Aorta (tissue), 5 donors: ENCODE measurements around the gene HTR2B. TPM values are rescaled to one million over a fixed set of nuclear protein-coding genes. Genes with fewer than 3 reads are reported as not detected.

Experiments used
- ATAC-seq: fragments of 200-7000 bp; cut with Tn5 transposase; one replicate; pipeline ENCODE4 v1.9.1; 2022; ENCODE audit warnings: moderate library complexity; ENCODE audit not compliant: low FRiP score
- DNase-seq, 2 donors: peaks; one replicate each; pipeline ENCODE4 v3.0.0-alpha.2; 2020
- H3K27ac ChIP-seq, 2 donors: one replicate each; pipeline ENCODE4 v1.5.1; 2013; ENCODE audit warnings: low read length in 2 of 2, mild to moderate bottlenecking in 2 of 2, moderate library complexity in 2 of 2, control low read depth in 1 of 2, inconsistent platforms in 1 of 2, low read depth in 1 of 2
- H3K27me3 ChIP-seq, 2 donors: one replicate each; pipeline ENCODE4 v1.6.1; 2013; ENCODE audit warnings: control low read depth in 1 of 2, low read length in 1 of 2, mild to moderate bottlenecking in 1 of 2, moderate library complexity in 1 of 2; ENCODE audit not compliant: insufficient read depth in 2 of 2, control insufficient read depth in 1 of 2
- H3K36me3 ChIP-seq, 2 donors: one replicate each; pipeline ENCODE4 v1.6.1; 2013; ENCODE audit warnings: control low read depth in 1 of 2, low read length in 1 of 2, mild to moderate bottlenecking in 1 of 2; ENCODE audit not compliant: insufficient read depth in 2 of 2, control insufficient read depth in 1 of 2
- H3K4me1 ChIP-seq, 2 donors: one replicate each; pipeline ENCODE4 v1.6.1; 2013; ENCODE audit warnings: low read length in 2 of 2, control low read depth in 1 of 2, mild to moderate bottlenecking in 1 of 2, moderate library complexity in 1 of 2; ENCODE audit not compliant: insufficient read depth in 2 of 2, control insufficient read depth in 1 of 2
- H3K4me3 ChIP-seq, 2 donors: one replicate each; pipeline ENCODE4 v1.5.1; 2013; ENCODE audit warnings: low read length in 2 of 2, control low read depth in 1 of 2, mild to moderate bottlenecking in 1 of 2
- H3K9me3 ChIP-seq: one replicate; pipeline ENCODE4 v1.6.1; 2013; ENCODE audit warnings: mild to moderate bottlenecking, low read length; ENCODE audit not compliant: control insufficient read depth
- WGBS, 2 donors: extraction: QIAGEN DNeasy Blood & Tissue Kit; methylation state at CpG; one replicate each; pipeline ENCODE4 v1.1.7; 2013; 5-methylcytosine and 5-hydroxymethylcytosine counted together
- intact Hi-C, 2 donors: fragments of 100-400 bp; cut with DNase I; formaldehyde crosslinking; loops; one replicate each; pipeline versions ENCODE4 v1.14.2 to v1.15.0; 2022
- long read RNA-seq, 2 donors: library from polyadenylated mRNA; unstranded; transcript quantifications; one replicate each; pipeline ENCODE4 v2.0.0, GENCODE V29; 2020 to 2021
- polyA plus RNA-seq, 2 donors: library from polyadenylated mRNA; stranded (reverse); fragments of 200-250 nt; gene quantifications; one replicate each; pipeline ENCODE4 v1.2.3, GENCODE V29; 2013
- total RNA-seq, 2 donors: library from RNA; stranded (reverse); fragmentation: NEBNext Ultra II Directional; extraction: Animal tissue kit (Norgen Biotek cat#: 25700); gene quantifications; one replicate each; pipeline ENCODE4 v1.2.1, GENCODE V29; 2021
- donor health status: healthy with polysubstance abuse.
- donor health status: Bipolar disorder and iron deficiency.
- donor health status: DM: no; HTN: no; CAD: no.
- donor health status: DM: no; HTN: no; CAD: no.
- donor health status: DM: yes; HTN: yes; CAD: no.

HTR2B gene
- 1 to 10 TPM; 2.0 to 5.1 TPM for total RNA-seq
- 1 to 10 TPM; 2.8 to 6.6 TPM for polyA plus RNA-seq
- long read RNA-seq, donor 1, partial matches to known transcripts = 1 of 9 reads
- long read RNA-seq, donor 1, other reads (novel, unspliced or antisense) = 6 of 9 reads
- long read RNA-seq, donor 2, partial matches to known transcripts = 0 of 1 reads
- long read RNA-seq, donor 2, other reads (novel, unspliced or antisense) = 1 of 1 reads

DNA sequence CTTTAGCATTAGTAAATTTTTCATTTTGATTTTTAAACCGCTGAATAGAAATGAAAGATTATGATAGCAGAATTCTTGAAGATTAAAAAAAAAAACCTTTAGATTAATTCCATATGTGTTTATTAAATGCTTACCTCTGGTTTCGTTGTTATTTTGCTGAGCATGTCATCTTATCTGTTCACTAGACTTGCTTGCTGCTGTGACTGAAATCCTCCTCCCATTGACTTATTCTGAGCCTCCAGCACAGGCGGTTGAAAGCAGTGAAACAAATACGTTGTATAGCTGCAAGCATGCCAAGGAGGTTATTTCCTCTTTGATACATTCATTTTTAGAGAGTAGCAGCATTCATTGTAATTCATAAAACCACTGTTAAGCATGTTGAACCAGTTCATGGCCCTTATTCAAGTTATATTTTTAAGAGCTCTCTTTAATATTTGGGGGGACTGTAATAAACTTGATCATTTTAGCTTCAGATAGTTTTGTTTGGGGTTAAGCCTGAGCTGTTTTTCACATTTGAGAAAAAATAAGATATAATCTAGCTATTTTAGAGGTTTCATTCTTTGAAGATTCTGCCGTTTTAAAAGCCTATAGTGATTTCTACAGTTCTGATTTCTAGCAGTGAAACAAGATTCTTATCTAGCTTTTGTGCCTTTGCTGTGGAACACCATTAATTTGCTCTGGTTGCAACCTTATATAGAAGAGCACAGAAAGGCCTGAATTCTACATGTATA, at the start of gene HTR2B:
TSS of gene HTR2B (minus strand) at position 205 of the 731 bp plus-strand sequence. CDS start 1,278 bp downstream, outside the sequence.
- H3K27ac ChIP-seq = no peak within 1 kb of the TSS
- no peaks in the 10 kb centered on the region for H3K9me3 ChIP-seq
- DNase-seq = no peak
- WGBS, 2 donors = 46 to 61% methylated on average over 5 of the region's 5 CpGs
- ATAC-seq = no peak
- H3K27me3 ChIP-seq = no peaks in the 10 kb centered on the region
- H3K4me1 ChIP-seq = no peaks in the 10 kb centered on the region
- no peak within 1 kb of the TSS for H3K4me3 ChIP-seq
- intact Hi-C loops = loop anchor here in 1 of 2 donors (5.0 kb wide), 1 partner anchor 37 kb away; no protein-coding TSS in a partner anchor
- H3K36me3 ChIP-seq = no peaks in the 10 kb centered on the region

DNA sequence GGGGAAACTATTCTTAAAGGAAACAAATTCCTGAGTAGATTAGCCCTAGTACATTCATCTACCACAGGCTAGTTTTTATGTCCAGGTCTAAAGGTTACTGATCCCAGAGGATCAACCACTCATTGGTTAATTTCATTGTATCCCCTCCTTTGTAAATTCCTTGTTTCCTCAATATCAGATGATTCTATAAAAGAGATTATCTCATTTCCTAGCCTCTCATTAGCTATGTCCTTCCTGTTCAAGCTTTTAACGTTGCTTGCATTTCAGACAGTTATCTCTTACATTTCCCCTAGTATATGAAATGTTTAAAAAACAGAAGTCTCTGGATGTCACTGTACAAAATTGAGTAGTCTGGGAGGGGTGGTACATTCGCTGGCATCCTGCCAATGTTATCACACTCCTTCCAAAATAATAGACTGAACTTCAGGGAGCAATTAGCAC, 49.4 kb upstream of the HTR2B start:
- Histone ChIP-seq H3K4me3 (no peak overlapping the region), H3K27ac (no peak overlapping the region), H3K27me3 (no peaks in the 10 kb centered on the region), H3K4me1 (no peaks in the 10 kb centered on the region), H3K9me3 (no peaks in the 10 kb centered on the region), H3K36me3 (no peaks in the 10 kb centered on the region)
- no peak for ATAC-seq
- intact Hi-C loops = no loop called here
- no peak for DNase-seq
- 20 to 28% methylated on average over 2 of the region's 2 CpGs for WGBS, 2 donors

DNA sequence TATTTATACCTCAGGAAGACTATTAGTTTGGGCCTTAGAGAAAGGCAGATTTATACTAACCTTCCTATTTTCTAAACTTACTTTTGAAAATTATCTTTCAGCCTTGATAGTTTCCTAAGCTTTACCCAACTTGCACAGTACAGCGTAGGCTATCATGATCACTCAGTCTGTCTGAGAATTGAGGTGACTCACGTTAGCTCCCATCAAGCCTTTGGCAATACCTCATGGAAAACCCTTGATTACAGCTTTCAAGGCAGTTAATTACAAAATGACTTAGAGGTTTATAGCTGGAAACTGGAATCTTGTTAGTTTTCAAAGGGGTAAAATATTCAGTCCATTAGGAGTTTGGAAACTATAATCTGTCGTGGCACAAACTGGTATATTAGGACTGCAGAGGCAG, 47.2 kb upstream of the HTR2B start:
- Histone ChIP-seq H3K4me1 (peaks cover 0 to 4% of the 10 kb centered on the region in 2 donors), H3K9me3 (no peaks in the 10 kb centered on the region), H3K27me3 (no peaks in the 10 kb centered on the region), H3K27ac (no peak overlapping the region), H3K4me3 (no peak overlapping the region), H3K36me3 (peaks cover 1 to 2% of the 10 kb centered on the region in 2 donors)
- WGBS, 2 donors = 77 to 92% methylated on average over 3 of the region's 3 CpGs
- no peak for ATAC-seq
- intact Hi-C loops = no loop called here
- DNase-seq = no peak

DNA sequence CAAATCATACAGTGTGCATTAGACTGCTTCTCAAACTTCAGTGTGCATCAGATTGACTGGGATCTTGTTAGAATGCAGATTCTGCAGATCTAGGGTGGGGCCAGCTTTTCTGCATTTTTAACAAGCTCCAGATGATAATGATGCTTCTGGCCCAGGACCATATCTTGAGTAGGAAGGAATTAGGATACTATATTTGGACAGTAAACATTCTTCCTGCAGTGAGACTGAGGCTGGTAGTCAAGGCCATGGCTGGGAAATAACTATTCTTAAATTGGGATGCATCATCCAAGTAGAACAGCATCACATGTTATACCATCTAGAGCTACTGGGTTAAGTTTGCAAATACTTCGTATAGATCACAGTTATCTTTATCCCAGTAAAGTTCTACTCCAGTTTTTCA, 45.2 kb upstream of the HTR2B start:
- no peak for DNase-seq
- Histone ChIP-seq H3K36me3 (peaks cover 1 to 3% of the 10 kb centered on the region in 2 donors), H3K4me1 (peaks cover 0 to 4% of the 10 kb centered on the region in 2 donors), H3K27ac (no peak overlapping the region), H3K9me3 (no peaks in the 10 kb centered on the region), H3K27me3 (no peaks in the 10 kb centered on the region), H3K4me3 (no peak overlapping the region)
- WGBS, 2 donors = 67 to 70% methylated on average over 1 of the region's 1 CpG
- ATAC-seq = no peak
- intact Hi-C loops = no loop called here

DNA sequence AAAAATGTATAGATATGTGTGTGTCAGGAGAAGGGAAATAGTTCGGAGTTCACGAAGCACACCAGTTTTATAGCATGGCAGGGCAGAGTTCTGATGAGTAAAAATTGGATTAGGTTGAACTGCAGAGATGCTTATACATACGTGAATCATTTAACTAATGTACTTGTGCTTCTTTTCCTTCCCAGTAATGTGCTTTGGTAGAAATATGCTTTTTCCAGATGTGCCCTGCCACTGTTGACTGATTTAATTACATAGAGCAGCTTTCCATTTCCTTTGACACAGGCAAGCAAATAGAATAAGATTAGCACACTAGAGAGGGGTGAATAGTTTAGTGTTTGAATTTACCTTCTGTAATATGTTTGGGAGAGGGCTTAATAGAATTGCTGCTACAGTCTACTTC, 44.6 kb upstream of the HTR2B start:
- WGBS, 2 donors = 63 to 72% methylated on average over 3 of the region's 3 CpGs
- Histone ChIP-seq H3K27ac (no peak overlapping the region), H3K4me1 (peaks cover 0 to 4% of the 10 kb centered on the region in 2 donors), H3K9me3 (no peaks in the 10 kb centered on the region), H3K36me3 (peaks cover 1 to 3% of the 10 kb centered on the region in 2 donors), H3K4me3 (no peak overlapping the region), H3K27me3 (no peaks in the 10 kb centered on the region)
- ATAC-seq (no peak), DNase-seq (no peak)
- intact Hi-C loops = no loop called here

DNA sequence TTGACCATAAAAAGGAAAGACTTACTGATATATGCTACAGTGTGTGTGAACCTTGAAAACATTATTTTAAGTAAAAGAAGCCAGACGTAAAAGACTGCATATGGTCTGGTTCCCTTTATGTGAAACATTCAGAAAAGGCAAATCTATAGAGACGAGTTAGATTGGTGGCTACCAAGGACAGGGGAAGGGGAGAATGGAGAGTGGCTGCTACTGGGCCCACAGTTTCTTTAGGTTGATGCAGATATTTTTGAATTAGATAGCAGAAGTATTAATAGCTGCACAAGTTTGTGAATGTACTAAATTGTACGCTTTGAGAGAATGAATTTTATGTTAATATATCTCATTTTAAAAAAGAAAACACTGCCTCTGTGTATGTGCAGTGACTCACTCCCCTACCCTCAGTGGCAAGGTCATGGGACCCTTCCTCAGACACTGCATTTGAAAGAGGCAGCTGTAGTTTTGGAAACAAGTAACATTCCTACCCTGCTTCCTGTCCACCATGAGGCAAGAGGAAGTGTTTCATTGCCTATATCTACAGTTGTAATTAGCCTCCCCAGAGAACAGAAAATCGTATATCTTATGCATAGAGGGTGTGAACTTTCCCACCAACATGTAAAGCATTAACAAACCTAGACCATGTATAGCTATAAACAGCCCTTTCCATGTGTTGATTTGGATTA, 43.8 kb upstream of the HTR2B start:
- Histone ChIP-seq H3K27me3 (no peaks in the 10 kb centered on the region), H3K9me3 (no peaks in the 10 kb centered on the region), H3K36me3 (peaks cover 1 to 3% of the 10 kb centered on the region in 2 donors), H3K27ac (no peak overlapping the region), H3K4me1 (peaks cover 0 to 4% of the 10 kb centered on the region in 2 donors), H3K4me3 (no peak overlapping the region)
- intact Hi-C loops = no loop called here
- no peak for ATAC-seq
- 70 to 74% methylated on average over 4 of the region's 4 CpGs for WGBS, 2 donors
- DNase-seq = no peak

DNA sequence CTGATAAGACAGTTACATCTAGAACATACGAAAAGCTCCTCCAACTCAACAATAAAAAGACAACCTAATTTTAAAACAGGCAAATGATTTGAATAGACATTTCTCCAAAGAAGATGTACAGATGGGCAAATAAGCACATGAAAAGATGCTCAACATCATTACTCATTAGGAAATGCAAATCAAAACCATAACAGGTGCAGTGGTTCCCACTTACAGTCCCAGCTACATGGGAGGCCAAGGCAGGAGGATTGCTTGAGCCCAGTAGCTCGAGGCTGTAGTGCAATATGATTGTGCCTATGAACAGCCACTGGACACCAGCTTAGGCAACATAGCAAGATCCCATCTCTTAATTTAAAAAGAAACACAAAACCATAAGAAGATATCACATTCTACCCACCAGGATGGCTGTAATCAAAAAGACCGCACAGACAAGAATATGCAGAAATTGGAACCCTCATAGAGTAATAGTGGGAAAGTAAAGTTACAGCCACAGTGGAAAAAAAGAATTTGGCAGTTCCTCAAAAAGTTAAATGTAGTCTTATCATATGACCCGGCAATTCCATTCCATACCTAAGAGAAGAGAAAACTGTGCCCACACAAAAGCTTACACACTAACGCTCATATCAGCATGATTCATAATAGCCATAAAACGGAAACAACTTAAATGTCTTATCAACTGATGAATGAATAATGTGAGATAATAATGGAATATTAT, 43.1 kb upstream of the HTR2B start:
- Histone ChIP-seq H3K27me3 (no peaks in the 10 kb centered on the region), H3K27ac (peak overlapping the region in 1 of 2 donors; percentile 17), H3K4me1 (peaks cover 0 to 4% of the 10 kb centered on the region in 2 donors), H3K4me3 (no peak overlapping the region), H3K36me3 (peaks cover 1 to 3% of the 10 kb centered on the region in 2 donors), H3K9me3 (no peaks in the 10 kb centered on the region)
- intact Hi-C loops = no loop called here
- 60 to 61% methylated on average over 6 of the region's 6 CpGs for WGBS, 2 donors
- DNase-seq (no peak), ATAC-seq (no peak)

DNA sequence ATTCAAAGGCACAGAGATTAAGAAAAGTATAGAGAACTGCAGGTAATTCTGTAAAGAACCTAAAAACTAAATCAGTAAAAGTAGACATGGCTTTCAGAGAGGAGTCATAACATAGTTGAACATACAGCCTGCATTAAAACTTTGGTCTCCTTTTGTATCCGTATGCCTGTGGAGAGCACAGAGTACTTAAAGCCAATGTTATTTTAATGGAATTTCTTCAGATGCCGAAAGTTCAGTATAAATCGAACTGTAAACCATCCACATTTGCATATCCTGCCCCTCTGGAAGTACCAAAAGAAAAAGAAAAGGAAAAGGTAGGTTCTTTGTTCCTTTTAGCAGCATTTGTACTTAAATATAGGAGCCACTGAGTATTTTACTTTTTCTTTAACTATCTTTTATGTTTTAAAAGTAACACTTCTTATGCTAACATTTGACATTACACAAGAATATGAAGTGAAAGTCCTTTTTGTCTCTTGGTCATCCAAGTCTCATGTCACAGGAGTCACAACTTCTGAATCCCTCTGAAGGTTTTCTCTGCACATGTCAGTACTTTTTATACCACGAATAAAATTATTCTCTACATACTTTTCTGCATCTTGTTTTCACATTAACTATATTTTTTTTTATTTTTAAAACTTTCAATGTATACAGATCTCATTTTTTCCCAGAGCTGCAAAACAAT, 38.7 kb upstream of the HTR2B start:
- H3K9me3 ChIP-seq = no peaks in the 10 kb centered on the region
- H3K36me3 ChIP-seq = peaks cover 1 to 3% of the 10 kb centered on the region in 2 donors
- peaks cover 4 to 6% of the 10 kb centered on the region in 2 donors for H3K4me1 ChIP-seq
- DNase-seq (no peak), ATAC-seq (no peak)
- H3K27me3 ChIP-seq = no peaks in the 10 kb centered on the region
- no peak overlapping the region for H3K27ac ChIP-seq
- H3K4me3 ChIP-seq = no peak overlapping the region
- WGBS, 2 donors = 83 to 88% methylated on average over 4 of the region's 4 CpGs
- intact Hi-C loops = loop anchor here in 1 of 2 donors (5.0 kb wide), 1 partner anchor 36 kb away; the partner anchor contains the start of gene HTR2B
